Activated CD4-positive, alpha-beta T cell treated with anti-CD3 and anti-CD28 coated beads, Interleukin-2, amount 10 ng/mL, durations not matched to agents 24 days and 14 days (primary cell): ENCODE measurements around the gene MAP3K6. TPM values are rescaled to one million over a fixed set of nuclear protein-coding genes. Genes with fewer than 3 reads are reported as not detected.
A peak's percentile ranks its signal among the peaks of the same experiment; 100 is the strongest.

Source experiments
- DNase-seq: peaks from one replicate; pipeline ENCODE4 v3.0.0; 2022
- H3K27ac Mint-ChIP-seq: one replicate; pipeline ENCODE4 v1.8.0; 2022; ENCODE audit warnings: mild to moderate bottlenecking, mixed read lengths
- H3K27me3 Mint-ChIP-seq: one replicate; pipeline ENCODE4 v1.8.0; 2022; ENCODE audit warnings: mixed read lengths
- H3K36me3 Mint-ChIP-seq: one replicate; pipeline ENCODE4 v1.8.0; 2022; ENCODE audit warnings: low read depth, mild to moderate bottlenecking, mixed read lengths
- H3K4me1 Mint-ChIP-seq: one replicate; pipeline ENCODE4 v1.8.0; 2021; ENCODE audit warnings: mixed read lengths
- H3K4me3 Mint-ChIP-seq: one replicate; pipeline ENCODE4 v1.8.0; 2022; ENCODE audit warnings: mild to moderate bottlenecking, moderate library complexity, mixed read lengths
- H3K9me3 Mint-ChIP-seq: one replicate; pipeline ENCODE4 v1.8.0; 2021; ENCODE audit warnings: mixed read lengths
- intact Hi-C: fragments of 100-400 bp; cut with micrococcal nuclease; formaldehyde crosslinking; loops from one replicate; pipeline ENCODE4 v1.15.1; 2023
- total RNA-seq: library from RNA; stranded (reverse); gene quantifications from 2 replicates; pipeline ENCODE4 v1.2.3, GENCODE V29; 2022

Gene MAP3K6
- total RNA-seq, 1 donor from 2014 or later, result 13.2 TPM

DNA sequence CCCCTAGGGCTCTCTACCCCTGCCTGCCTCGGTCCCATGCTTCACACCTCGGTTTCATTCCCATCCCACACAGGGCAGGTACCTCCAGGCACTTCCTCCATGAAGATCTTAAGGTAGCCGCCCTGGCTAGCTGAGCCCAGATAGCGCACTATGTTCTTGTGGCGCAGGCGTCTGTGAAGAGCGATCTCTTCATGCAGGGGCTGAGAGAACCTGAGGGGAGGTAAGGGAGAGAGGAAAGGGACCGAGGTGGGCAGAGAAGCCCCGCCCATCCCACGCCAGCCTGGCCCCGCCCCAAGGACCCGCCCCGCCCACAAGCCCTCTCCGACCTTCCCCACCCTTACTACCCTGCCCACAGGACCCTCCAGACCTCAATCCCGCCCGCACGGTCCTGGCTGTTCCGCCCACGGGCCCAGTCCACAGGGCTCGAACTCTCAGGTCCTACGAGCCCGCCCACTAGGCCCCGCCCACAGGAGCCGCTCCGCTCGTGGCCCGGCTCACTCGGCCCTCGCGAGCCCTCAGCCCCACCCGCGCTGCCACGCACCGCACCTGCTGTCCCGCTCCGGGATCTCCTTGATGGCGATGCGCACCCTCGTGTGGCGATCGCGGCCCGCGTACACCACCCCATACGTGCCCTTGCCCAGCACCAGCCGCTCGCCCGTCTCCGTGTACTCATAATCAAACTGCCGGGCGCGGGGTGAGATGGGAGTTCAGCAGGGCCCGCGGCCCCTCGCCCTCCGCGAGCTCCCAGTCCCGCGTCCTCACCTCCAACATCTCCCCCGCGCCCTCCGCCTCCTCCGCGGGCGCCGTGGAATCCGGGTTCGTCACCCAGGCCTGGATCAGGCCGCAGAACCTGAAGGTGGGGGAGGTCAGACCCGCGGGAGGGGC lies 6.4 kb downstream of the MAP3K6 start:
- no peaks in the 10 kb centered on the region for H3K27me3 Mint-ChIP-seq
- intact Hi-C loops, result no loop called here
- peaks cover 38% of the 10 kb centered on the region for H3K4me1 Mint-ChIP-seq
- H3K27ac Mint-ChIP-seq, result peak overlapping the region; percentile 2
- peaks cover 4% of the 10 kb centered on the region for H3K36me3 Mint-ChIP-seq
- H3K9me3 Mint-ChIP-seq, result no peaks in the 10 kb centered on the region
- H3K4me3 Mint-ChIP-seq, result peak overlapping the region; percentile 75
- DNase-seq, result peak; percentile 88

DNA sequence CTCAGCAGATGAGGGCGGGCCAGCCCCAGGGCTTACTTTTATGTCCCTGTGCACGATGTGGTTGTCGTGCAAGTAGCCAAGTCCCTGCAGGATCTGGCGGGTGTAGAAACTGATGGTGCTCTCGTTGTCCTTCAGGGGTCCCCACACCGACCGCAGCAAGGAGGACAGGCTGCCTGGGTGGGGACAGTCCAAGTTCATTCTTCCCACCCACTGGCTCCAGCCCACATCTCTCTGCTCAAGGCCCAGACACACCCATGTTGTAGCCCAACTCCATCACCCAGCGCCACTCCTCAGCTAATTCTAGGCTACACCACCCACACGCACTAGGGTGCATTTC lies 7.0 kb downstream of the MAP3K6 start:
- Mint-ChIP-seq H3K4me1 (peaks cover 33% of the 10 kb centered on the region), H3K36me3 (peaks cover 4% of the 10 kb centered on the region), H3K27ac (peak overlapping the region; percentile 2), H3K27me3 (no peaks in the 10 kb centered on the region), H3K9me3 (no peaks in the 10 kb centered on the region), H3K4me3 (peak overlapping the region; percentile 75)
- no peak for DNase-seq
- intact Hi-C loops, result no loop called here

DNA sequence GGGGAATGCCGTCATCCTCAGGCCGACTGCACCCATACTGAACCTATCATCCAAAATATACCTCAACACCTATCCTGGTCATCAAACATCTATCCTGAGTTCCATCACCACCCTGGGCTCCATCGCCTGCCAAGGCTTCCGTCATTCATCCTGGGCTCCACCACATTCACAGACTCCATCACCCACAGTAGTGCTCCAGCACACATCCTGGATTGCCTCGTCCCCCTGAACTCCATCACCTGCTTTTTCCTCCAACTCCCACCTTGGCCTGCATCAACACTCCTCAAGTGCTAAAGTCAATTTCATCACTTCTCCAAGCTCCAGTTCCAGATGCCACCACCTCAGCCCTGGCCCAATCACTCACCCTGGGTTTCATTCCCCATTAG lies 7.8 kb downstream of the MAP3K6 start:
- no peak for DNase-seq
- no peaks in the 10 kb centered on the region for H3K27me3 Mint-ChIP-seq
- intact Hi-C loops, result no loop called here
- H3K4me3 Mint-ChIP-seq, result peak overlapping the region; percentile 17
- peaks cover 29% of the 10 kb centered on the region for H3K4me1 Mint-ChIP-seq
- H3K9me3 Mint-ChIP-seq, result no peaks in the 10 kb centered on the region
- no peak overlapping the region for H3K27ac Mint-ChIP-seq
- peaks cover 4% of the 10 kb centered on the region for H3K36me3 Mint-ChIP-seq

DNA sequence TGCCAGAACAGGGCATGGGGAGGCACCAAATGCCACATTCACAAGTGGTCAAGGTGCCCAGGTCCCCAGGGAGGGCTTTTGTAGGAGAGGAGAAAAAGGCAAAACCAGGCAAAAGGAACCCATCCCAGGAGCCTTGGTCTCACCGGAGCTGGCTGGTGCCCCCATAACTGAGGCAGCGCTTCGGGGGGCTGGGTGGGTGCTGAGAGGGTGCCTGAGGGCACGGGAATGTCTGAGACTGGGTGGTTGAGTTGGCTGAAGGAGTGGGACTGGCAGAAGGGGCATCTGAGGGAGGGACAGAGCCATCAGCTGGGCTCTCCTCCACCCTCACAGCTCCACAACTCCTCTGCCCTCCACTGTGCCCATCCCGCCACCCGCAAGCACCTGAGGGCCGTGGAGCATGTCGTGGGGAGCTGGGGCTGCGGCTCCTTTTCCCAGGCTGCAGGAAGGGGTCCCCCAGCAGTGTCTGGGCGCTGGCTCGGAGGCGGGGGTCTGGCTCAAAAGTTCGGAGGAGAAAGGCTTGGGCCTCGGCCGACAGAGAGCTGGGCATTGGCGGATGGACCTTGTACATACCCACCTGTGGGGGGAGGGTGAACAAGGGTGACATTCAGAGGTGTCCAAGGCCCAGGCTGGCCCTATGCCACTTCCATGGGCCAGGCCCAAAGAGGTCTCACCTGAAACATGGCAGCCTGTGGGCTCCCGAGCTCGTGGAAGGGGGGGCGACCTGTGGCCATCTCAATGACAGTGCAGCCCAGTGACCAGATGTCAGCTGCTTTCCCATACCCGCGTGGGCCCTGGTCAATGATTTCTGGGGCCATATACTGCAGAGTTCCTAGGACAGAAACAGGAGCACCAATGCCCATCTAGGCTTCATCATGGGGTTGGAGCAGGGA lies 8.5 kb downstream of the MAP3K6 start:
- intact Hi-C loops, result no loop called here
- Mint-ChIP-seq H3K4me1 (peaks cover 29% of the 10 kb centered on the region), H3K27me3 (no peaks in the 10 kb centered on the region), H3K9me3 (no peaks in the 10 kb centered on the region), H3K27ac (no peak overlapping the region), H3K36me3 (peaks cover 7% of the 10 kb centered on the region), H3K4me3 (no peak overlapping the region)
- no peak for DNase-seq

DNA sequence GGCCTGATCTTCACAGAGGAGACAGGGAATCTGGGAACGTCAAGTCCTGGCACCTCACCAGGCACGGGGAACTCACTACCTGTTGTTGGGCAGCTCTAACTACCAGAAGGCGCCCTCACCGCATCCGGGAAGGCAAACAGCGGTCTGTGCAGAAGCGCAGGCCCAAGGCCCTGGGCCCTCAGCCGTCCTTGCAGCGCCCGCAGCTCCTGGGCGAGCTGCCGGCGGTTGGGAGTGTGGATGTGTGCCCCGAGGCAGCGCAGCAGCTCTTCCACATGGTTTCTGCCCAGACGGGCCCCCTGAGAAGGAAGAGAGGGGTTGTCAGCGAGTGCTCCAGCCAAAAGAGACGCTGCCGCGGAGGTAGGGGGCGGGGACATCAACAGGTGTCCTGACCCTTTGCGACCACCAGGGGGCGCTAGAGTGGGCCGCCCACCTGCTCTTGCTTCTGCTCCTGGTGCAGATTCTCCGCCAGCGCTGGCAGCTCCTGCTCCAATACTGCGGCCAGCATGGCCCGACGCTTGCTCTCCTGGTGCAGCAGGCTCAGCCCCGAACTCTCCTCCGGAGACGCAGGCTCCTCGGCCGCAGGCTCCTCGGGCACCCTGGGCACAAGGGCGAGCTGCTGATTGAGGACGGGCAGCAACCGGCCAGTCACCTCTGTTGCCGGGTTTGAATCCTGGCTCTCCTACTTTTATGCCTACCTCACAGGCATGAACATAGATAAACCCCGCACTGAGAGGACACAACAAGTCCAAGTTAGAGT lies 9.3 kb downstream of the MAP3K6 start:
- Mint-ChIP-seq H3K4me1 (peaks cover 29% of the 10 kb centered on the region), H3K4me3 (peak overlapping the region; percentile 72), H3K36me3 (peaks cover 7% of the 10 kb centered on the region), H3K27ac (peak overlapping the region; percentile 81), H3K27me3 (no peaks in the 10 kb centered on the region), H3K9me3 (no peaks in the 10 kb centered on the region)
- intact Hi-C loops, result loop anchor here (1.0 kb wide), 1 partner anchor 31 kb away; no protein-coding TSS in a partner anchor
- peak; percentile 95 for DNase-seq

DNA sequence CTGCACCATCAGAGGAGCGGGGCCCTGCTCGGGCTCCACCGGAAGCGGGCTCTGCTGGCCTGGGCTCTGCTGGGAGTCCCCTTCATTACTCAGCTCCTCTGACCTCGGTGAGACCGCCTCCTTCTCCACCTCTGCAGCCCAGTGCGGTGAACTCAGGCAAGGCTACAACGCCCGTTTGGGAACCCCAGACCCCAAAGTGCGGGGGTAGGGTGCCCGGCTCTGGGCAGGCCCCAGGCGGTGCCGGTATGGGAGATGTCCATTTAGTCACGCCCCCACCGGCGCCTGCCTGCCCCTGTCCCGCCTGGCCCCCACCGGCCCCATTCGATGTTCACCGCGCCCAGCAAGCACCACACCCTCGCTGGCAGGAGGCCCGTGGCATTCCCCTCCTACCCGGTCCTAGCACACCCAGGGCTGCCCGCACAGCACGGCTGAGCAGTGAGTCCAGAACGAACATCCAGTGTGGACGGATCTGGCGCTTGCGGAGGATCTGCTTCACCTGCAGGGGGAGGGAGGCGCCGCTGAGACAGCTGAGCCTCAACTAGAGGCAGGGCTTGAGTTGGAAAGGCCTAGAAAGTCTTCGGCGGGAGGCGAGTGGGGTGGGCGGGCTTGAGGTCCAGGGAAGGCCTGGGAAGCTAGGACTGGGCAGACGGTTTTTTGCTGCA lies 10.0 kb downstream of the MAP3K6 start:
- H3K27ac Mint-ChIP-seq, result peak overlapping the region; percentile 81
- H3K9me3 Mint-ChIP-seq, result no peaks in the 10 kb centered on the region
- H3K36me3 Mint-ChIP-seq, result peaks cover 9% of the 10 kb centered on the region
- H3K27me3 Mint-ChIP-seq, result no peaks in the 10 kb centered on the region
- DNase-seq, result no peak
- intact Hi-C loops, result loop anchor here (1.0 kb wide), 1 partner anchor 32 kb away; no protein-coding TSS in a partner anchor
- H3K4me1 Mint-ChIP-seq, result peaks cover 29% of the 10 kb centered on the region
- peak overlapping the region; percentile 72 for H3K4me3 Mint-ChIP-seq

DNA sequence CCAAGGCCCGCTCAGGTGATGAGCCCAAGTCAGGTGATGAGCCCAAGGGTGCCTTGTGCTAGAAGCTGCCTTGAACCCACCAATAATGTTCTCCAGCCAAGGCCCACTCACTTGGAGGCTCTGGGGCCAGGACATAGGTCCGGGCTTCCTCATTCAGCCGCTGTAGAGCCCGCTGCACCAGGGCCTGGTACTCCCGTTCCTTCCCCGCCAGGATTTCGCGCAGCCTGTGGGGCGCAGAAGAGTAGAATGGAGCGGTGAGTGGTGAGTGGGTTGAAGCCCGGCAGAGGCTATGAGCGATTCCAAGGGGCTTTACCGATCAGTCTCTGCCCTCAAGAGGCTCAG lies 10.5 kb downstream of the MAP3K6 start:
- peak overlapping the region; percentile 23 for H3K4me3 Mint-ChIP-seq
- H3K27me3 Mint-ChIP-seq, result no peaks in the 10 kb centered on the region
- no peak for DNase-seq
- H3K4me1 Mint-ChIP-seq, result peaks cover 29% of the 10 kb centered on the region
- H3K9me3 Mint-ChIP-seq, result no peaks in the 10 kb centered on the region
- intact Hi-C loops, result no loop called here
- peaks cover 9% of the 10 kb centered on the region for H3K36me3 Mint-ChIP-seq
- H3K27ac Mint-ChIP-seq, result no peak overlapping the region

DNA sequence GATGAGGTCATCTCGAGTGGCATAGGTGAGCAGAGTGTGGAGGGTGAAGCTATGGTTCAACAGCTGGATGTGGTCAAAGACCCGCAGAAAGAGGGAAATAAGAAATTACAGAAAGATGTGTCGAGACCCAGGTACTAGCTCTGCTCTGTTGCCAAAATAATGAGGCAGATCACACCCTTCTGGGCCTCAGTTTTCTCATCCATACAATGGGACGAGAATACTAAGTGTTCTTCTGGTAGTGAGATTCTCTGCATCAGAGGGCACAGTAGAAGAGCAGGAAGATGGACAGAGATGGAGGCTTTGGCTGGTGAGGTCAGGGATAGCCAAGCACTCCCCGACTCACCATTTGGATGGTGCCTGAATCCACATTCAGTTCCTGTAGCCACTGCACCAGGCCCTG lies 11.1 kb downstream of the MAP3K6 start:
- intact Hi-C loops, result no loop called here
- no peaks in the 10 kb centered on the region for H3K9me3 Mint-ChIP-seq
- H3K27me3 Mint-ChIP-seq, result no peaks in the 10 kb centered on the region
- H3K4me3 Mint-ChIP-seq, result no peak overlapping the region
- no peak overlapping the region for H3K27ac Mint-ChIP-seq
- peaks cover 9% of the 10 kb centered on the region for H3K36me3 Mint-ChIP-seq
- peaks cover 28% of the 10 kb centered on the region for H3K4me1 Mint-ChIP-seq
- DNase-seq, result no peak

DNA sequence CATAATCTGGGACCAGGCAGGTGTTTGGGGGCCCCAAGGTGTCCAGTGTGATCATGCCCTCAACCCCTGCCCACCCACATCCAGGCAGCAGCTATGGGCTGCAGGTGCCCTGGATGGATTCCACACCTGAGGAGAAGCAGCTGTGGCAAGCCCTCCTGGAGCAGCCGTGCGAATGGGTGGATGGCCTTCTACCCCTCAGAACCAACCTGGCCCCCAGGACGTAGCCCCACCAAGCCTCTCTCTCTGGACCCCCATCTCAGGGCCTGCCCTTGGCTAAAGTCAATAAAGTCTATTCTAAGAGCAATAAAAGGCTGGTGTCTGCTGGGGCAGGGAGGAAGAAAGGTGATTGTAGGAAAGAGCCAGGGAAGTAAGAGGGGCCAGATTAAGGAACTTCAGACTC lies 13.1 kb downstream of the MAP3K6 start:
- H3K4me1 Mint-ChIP-seq, result peaks cover 14% of the 10 kb centered on the region
- intact Hi-C loops, result no loop called here
- no peak for DNase-seq
- peaks cover 9% of the 10 kb centered on the region for H3K36me3 Mint-ChIP-seq
- H3K27me3 Mint-ChIP-seq, result no peaks in the 10 kb centered on the region
- H3K4me3 Mint-ChIP-seq, result no peak overlapping the region
- no peaks in the 10 kb centered on the region for H3K9me3 Mint-ChIP-seq
- no peak overlapping the region for H3K27ac Mint-ChIP-seq

DNA sequence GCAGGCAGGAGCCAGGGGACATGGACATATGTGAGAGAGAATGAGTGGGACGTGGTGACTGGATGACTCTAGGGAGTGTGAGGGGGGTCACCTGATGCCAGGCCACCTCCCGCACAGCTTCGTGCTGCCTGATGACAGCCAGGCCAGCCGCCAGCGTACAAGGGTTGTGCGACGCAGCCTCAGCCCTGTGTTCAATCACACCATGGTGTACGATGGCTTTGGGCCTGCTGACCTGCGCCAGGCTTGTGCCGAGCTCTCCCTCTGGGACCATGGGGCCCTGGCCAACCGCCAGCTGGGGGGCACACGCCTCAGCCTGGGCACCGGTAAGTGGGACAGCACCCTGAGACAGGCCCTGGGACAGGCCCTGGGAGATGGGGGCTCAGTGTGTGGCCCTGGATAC lies 13.6 kb downstream of the MAP3K6 start:
- no peak for DNase-seq
- Mint-ChIP-seq H3K27me3 (no peaks in the 10 kb centered on the region), H3K36me3 (peaks cover 9% of the 10 kb centered on the region), H3K4me3 (no peak overlapping the region), H3K4me1 (peaks cover 14% of the 10 kb centered on the region), H3K9me3 (no peaks in the 10 kb centered on the region), H3K27ac (no peak overlapping the region)
- intact Hi-C loops, result no loop called here

DNA sequence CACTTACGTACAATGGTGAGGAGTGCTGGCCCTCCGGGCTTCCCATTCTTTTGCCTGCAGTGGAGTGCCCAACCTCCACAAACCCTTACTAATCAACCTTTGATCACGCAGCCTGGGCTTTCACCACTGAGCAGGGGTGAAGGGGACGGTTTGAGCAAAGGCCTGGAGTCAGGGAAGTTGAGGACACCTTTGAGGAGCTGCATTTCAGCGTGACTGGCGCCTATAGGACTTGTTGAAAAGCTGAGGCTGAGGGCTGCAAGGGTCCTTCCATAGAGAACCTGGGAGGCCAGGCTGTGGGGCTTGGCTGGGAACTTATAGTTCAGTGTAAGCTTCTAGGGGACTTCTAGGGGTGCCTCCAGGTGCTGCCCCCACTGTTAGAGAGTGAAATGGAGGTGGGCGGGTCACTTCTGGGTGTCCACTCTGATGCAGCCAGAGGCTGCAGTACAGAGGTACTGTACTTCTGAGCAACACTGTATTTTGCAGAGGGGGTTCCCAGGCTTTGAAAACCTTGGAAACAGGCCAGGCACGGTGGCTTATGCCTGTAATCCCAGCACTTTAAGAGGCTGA lies 15.1 kb downstream of the MAP3K6 start:
- intact Hi-C loops, result no loop called here
- Mint-ChIP-seq H3K27ac (no peak overlapping the region), H3K27me3 (no peaks in the 10 kb centered on the region), H3K36me3 (peaks cover 16% of the 10 kb centered on the region), H3K9me3 (no peaks in the 10 kb centered on the region), H3K4me1 (peaks cover 8% of the 10 kb centered on the region), H3K4me3 (no peak overlapping the region)
- DNase-seq, result no peak

DNA sequence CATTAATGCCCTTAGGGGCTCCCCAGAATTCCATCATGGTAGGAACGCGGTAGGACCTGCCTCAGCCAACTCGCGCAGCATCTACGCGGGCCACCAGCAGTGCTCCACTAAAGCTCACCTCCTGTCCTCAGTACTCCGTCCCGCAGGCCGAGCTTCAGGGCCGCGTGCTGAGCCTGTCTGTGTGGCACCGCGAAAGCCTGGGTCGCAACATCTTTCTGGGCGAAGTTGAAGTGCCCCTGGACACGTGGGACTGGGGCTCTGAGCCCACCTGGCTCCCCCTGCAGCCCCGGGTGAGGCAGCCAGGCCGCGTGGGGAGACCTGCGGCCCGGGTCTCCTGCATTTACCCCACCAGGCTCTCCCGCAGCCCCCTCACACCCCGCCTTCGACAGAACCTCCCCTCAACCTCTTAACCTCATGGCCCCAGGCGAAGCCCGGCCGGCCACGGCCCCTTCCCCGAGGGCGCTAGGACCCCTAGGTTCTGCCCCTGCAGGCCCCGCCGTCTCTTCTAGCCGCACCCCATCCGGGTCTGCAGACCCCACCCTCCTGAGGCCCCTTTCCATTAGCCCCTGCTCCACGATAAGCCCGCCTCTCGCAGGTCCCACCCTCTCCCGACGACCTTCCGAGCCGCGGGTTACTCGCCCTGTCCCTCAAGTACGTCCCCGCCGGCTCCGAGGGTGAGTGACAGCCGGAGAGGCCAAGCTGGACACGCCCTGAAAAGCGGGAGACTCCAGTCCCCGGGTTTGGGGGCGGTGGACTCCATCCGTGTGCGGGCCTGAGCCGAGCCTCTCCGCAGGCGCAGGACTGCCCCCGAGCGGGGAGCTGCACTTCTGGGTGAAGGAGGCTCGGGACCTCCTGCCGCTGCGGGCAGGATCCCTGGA lies 15.9 kb downstream of the MAP3K6 start:
- DNase-seq, result no peak
- Mint-ChIP-seq H3K4me1 (peaks cover 9% of the 10 kb centered on the region), H3K36me3 (peaks cover 20% of the 10 kb centered on the region), H3K27ac (no peak overlapping the region), H3K9me3 (no peaks in the 10 kb centered on the region), H3K27me3 (no peaks in the 10 kb centered on the region), H3K4me3 (no peak overlapping the region)
- intact Hi-C loops, result no loop called here
